WTC11 (cell line): ENCODE data around the gene HOXB8.
A peak's percentile ranks its signal among the peaks of the same experiment; 100 is the strongest.

Experiments used
- CTCF ChIP-seq: fragments of 200-600 bp; IDR thresholded peaks from 2 replicates; pipeline ENCODE4 v1.8.0; 2022; ENCODE audit warnings: antibody characterized with exemption
- ELF4 ChIP-seq: sonication (generic); formaldehyde crosslinking; IDR thresholded peaks from 2 replicates; pipeline ENCODE4 v1.8.1; 2022; ENCODE audit warnings: low read depth, mild to moderate bottlenecking, moderate library complexity, missing genetic modification reagents
- JUN ChIP-seq: sonication (generic); formaldehyde crosslinking; IDR thresholded peaks from 2 replicates; pipeline ENCODE4 v1.8.0; 2023; ENCODE audit warnings: mild to moderate bottlenecking, missing genetic modification reagents
- MLX ChIP-seq: sonication (generic); formaldehyde crosslinking; IDR thresholded peaks from 2 replicates; pipeline ENCODE4 v1.8.1; 2023; ENCODE audit warnings: mild to moderate bottlenecking, missing genetic modification reagents, moderate library complexity
- PREB ChIP-seq: sonication (generic); formaldehyde crosslinking; IDR thresholded peaks from 2 replicates; pipeline ENCODE4 v1.8.1; 2022; ENCODE audit warnings: mild to moderate bottlenecking, missing genetic modification reagents, moderate library complexity, borderline replicate concordance
- ZBTB43 ChIP-seq: sonication (generic); formaldehyde crosslinking; IDR thresholded peaks from 2 replicates; pipeline ENCODE4 v1.8.1; 2023; ENCODE audit warnings: mild to moderate bottlenecking, missing genetic modification reagents
- ZNF416 ChIP-seq: fragments of 250-450 bp; sonication (Bioruptor Pico); IDR thresholded peaks from 2 replicates; pipeline ENCODE4 v1.9.0; 2021; ENCODE audit warnings: mild to moderate bottlenecking, inconsistent platforms
- ZSCAN18 ChIP-seq: fragments of 250-450 bp; sonication (Bioruptor Pico); IDR thresholded peaks from 2 replicates; pipeline ENCODE4 v2.1.2; 2022; ENCODE audit warnings: mild to moderate bottlenecking, moderate library complexity
- TF ChIP-seq, protein P1 (sequence below): sonication (generic); formaldehyde crosslinking; IDR thresholded peaks from 2 replicates; pipeline ENCODE4 v1.8.1; 2023; ENCODE audit warnings: mild to moderate bottlenecking, missing genetic modification reagents, moderate library complexity

- TF ChIP-seq CTCF: peak; percentile 90
- no peak for TF ChIP-seq PREB
- TF ChIP-seq MLX: no peak
- no peak for TF ChIP-seq ZNF416 (CRISPR knock-in tag)
- TF ChIP-seq ZSCAN18 (CRISPR knock-in tag): no peak
- TF ChIP-seq ELF4 (CRISPR knock-in tag): no peak
- TF ChIP-seq, protein P1, sequence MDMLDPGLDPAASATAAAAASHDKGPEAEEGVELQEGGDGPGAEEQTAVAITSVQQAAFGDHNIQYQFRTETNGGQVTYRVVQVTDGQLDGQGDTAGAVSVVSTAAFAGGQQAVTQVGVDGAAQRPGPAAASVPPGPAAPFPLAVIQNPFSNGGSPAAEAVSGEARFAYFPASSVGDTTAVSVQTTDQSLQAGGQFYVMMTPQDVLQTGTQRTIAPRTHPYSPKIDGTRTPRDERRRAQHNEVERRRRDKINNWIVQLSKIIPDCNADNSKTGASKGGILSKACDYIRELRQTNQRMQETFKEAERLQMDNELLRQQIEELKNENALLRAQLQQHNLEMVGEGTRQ: no peak
- TF ChIP-seq JUN (CRISPR knock-in tag): no peak
- TF ChIP-seq ZBTB43 (CRISPR knock-in tag): no peak
Observed at GRCh38 chr17:48593840-48594537, 21.1 kb downstream of the HOXB8 start.
